Type B pancreatic cell (in vitro differentiated cells): ENCODE measurements around the gene LUC7L3. TPM values are rescaled to one million over a fixed set of nuclear protein-coding genes. Genes with fewer than 3 reads are reported as not detected.
A peak's percentile ranks its signal among the peaks of the same experiment; 100 is the strongest.
"Not testable (repeated sequence)": the region's sequence is repeated elsewhere in the genome, so short reads cannot be mapped to it uniquely, and the experiment has no call there.

ENCODE experiments used
- DNase-seq: peaks from one replicate; pipeline ENCODE4 v3.0.0; 2021; ENCODE audit warnings: mixed read lengths; ENCODE audit not compliant: unreplicated experiment; ENCODE audit errors: extremely low spot score
- H3K27ac Mint-ChIP-seq: 2 replicates; pipeline ENCODE4 v1.8.0; 2021; ENCODE audit warnings: mild to moderate bottlenecking, mixed read lengths
- H3K27me3 Mint-ChIP-seq: 2 replicates; pipeline ENCODE4 v1.8.0; 2021; ENCODE audit warnings: mixed read lengths
- H3K36me3 Mint-ChIP-seq: 2 replicates; pipeline ENCODE4 v1.8.0; 2021; ENCODE audit warnings: mixed read lengths
- H3K4me1 Mint-ChIP-seq: one replicate; pipeline ENCODE4 v1.8.0; 2021; ENCODE audit warnings: mixed read lengths; ENCODE audit not compliant: unreplicated experiment
- H3K4me3 Mint-ChIP-seq: 2 replicates; pipeline ENCODE4 v1.8.0; 2021; ENCODE audit warnings: mild to moderate bottlenecking, mixed read lengths
- H3K9me3 Mint-ChIP-seq: 2 replicates; pipeline ENCODE4 v1.8.0; 2021; ENCODE audit warnings: mixed read lengths
- total RNA-seq: library from RNA; stranded (reverse); gene quantifications from 2 replicates; pipeline ENCODE4 v1.2.1, GENCODE V29; 2021; ENCODE audit warnings: low replicate concordance
- TF ChIP-seq, protein P1 (sequence below): fragments of 200-600 bp; sonication (generic); conservative IDR thresholded peaks from 2 replicates; pipeline ENCODE4 v1.5.0; 2021; ENCODE audit warnings: antibody characterized with exemption, mild to moderate bottlenecking

The LUC7L3 gene
- total RNA-seq, 1 donor from 2014 or later, result 157 TPM

- Mint-ChIP-seq H3K36me3 (peaks cover 27% of the 10 kb centered on the region), H3K4me3 (no peak overlapping the region), H3K9me3 (no peaks in the 10 kb centered on the region), H3K4me1 (peaks cover 20% of the 10 kb centered on the region), H3K27me3 (peaks cover 4% of the 10 kb centered on the region), H3K27ac (no peak overlapping the region)
- TF ChIP-seq, protein P1, sequence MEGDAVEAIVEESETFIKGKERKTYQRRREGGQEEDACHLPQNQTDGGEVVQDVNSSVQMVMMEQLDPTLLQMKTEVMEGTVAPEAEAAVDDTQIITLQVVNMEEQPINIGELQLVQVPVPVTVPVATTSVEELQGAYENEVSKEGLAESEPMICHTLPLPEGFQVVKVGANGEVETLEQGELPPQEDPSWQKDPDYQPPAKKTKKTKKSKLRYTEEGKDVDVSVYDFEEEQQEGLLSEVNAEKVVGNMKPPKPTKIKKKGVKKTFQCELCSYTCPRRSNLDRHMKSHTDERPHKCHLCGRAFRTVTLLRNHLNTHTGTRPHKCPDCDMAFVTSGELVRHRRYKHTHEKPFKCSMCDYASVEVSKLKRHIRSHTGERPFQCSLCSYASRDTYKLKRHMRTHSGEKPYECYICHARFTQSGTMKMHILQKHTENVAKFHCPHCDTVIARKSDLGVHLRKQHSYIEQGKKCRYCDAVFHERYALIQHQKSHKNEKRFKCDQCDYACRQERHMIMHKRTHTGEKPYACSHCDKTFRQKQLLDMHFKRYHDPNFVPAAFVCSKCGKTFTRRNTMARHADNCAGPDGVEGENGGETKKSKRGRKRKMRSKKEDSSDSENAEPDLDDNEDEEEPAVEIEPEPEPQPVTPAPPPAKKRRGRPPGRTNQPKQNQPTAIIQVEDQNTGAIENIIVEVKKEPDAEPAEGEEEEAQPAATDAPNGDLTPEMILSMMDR, result no peak
- no peak for DNase-seq
Observed at GRCh38 chr17:50699410-50699809, 20.0 kb upstream of the LUC7L3 start.

DNA sequence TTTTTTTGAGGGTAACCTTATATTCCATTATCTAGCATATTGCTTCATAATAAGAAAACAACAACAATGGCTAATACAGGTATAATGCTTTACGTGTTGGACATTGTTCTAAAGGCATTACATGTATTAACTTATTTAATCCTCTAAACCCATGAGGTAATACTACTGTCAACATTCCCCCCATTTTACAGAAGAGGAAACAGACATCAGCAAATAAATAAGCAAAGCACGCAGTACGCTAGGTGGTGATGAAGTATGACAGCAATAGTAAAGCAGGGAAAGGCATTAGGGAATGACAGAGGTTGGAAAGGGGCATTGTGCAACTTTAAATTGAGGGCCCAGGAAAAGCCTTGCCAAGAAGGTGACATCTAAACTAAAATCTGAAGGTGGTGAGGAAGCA lies 16.2 kb upstream of the LUC7L3 start:
- TF ChIP-seq, protein P1, result no peak
- Mint-ChIP-seq H3K36me3 (peaks cover 24% of the 10 kb centered on the region), H3K4me1 (peaks cover 15% of the 10 kb centered on the region), H3K27me3 (peaks cover 4% of the 10 kb centered on the region), H3K4me3 (peak overlapping the region; percentile 27), H3K9me3 (no peaks in the 10 kb centered on the region), H3K27ac (peak overlapping the region; percentile 34)
- DNase-seq, result no peak

DNA sequence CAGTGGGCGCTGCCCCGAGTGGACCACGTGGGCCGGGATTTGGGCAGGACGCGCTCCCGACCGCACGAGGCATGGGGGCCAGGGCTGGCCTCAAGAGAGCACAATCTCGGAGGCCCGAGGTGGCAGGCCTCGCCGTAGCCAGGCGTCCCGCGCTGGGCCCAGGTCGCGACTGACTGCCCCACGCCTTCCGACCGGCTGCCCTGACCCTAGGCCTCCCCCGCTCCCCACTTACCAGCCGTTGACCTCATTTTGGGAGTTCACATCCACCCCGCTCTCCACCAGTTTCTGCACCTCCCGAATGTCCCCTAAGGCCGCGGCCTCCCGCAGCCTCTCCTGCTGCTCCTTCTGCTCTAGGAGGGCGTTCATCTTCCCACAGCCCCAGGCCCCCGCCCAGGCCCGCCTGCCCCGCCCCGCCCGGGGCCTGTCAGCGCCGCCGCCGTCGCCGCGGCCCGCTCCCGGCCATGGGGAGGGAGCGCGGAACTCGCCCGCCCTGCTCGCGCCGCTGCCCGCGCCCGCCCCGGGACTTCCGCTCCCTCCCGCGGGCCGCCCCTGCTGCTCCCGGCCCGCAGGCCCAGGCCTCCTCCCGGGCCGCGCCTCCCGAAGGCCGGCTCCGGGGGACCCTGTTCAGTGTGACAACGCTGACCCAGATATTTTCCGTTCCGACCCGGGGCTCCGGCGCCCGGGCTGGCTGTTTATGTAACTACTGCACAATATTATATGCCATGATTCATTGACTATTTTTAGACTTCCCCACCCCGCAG lies 11.9 kb upstream of the LUC7L3 start, which contains the start of gene ANKRD40:
Gene ANKRD40, minus strand, starts transcription at position 626 of the 761 bp plus-strand sequence. Its CDS starts 260 bp downstream, at position 366.
- Mint-ChIP-seq H3K27ac (peak within 1 kb of the TSS; percentile 83), H3K36me3 (peaks cover 15% of the 10 kb centered on the region), H3K9me3 (no peaks in the 10 kb centered on the region), H3K4me1 (peaks cover 28% of the 10 kb centered on the region), H3K4me3 (peak within 1 kb of the TSS; percentile 95), H3K27me3 (peaks cover 4% of the 10 kb centered on the region)
- DNase-seq, result peak; percentile 85
- TF ChIP-seq, protein P1, result no peak

DNA sequence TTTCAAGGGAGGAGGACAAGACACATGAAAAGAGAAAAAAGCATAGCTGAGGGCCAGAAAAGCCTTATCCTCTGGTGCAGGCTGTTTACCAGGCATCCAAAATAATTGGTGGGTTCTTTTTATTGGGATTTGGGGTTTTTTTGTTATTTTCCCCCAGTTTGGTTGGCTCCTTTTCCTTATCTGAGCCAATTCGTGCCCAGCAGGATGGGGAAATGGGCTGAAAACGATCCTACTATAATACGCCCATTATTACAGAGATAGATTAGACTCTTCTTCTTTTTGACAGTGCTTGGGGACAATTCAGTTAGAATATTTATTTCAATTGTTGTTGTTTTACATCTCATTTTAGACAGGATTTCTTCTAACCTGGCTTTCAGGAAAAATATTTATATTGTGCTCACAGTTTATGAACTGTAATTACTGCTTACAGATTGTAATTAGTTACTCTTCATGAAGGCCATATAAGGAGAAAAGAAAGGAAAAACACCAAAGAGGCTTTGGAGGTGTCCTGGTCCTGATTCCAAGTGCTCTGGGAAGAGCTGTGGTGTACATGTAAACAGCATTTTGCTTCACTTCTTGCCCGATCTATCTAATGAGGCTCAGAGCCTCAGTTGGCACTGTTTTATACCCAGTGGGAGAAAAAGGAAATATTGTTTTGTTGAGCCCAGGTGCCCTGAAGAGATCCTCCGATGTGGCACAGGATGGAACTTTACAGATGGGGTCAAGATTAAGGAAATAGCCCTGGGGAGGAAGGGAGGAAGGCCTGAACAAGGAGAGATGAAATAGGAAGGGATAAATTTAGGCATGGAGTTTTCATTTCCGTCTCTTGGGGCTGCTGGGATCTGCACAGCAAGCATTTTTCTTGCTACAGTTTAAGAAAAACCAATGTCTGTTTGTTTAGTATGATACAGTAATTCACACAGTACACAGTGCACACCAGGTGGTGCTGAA lies 11.1 kb upstream of the LUC7L3 start:
- H3K9me3 Mint-ChIP-seq, result no peaks in the 10 kb centered on the region
- peak overlapping the region; percentile 83 for H3K27ac Mint-ChIP-seq
- no peak for DNase-seq
- peaks cover 12% of the 10 kb centered on the region for H3K36me3 Mint-ChIP-seq
- TF ChIP-seq, protein P1, result no peak
- peak overlapping the region; percentile 93 for H3K4me3 Mint-ChIP-seq
- peaks cover 30% of the 10 kb centered on the region for H3K4me1 Mint-ChIP-seq
- H3K27me3 Mint-ChIP-seq, result peaks cover 7% of the 10 kb centered on the region

DNA sequence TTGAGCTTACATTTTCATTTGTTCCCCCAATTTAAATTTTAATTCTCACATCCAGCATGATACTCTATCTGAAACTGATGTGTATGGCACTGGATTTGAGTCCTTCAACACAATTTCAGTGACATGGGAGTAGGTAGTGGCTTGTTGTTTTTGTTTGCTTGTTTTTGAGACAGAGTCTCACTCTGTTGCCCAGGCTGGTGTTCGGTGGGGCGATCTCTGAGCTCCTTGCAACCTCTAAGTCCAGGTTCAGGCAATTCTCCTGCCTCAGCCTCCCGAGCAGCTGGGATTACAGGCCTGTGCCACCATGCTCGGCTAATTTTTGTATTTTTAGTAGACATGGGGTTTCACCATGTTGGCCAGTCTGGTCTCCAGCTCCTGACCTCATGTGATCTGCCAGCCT lies 10.3 kb upstream of the LUC7L3 start:
- Mint-ChIP-seq H3K27ac (peak overlapping the region; percentile 83), H3K4me3 (peak overlapping the region; percentile 93), H3K4me1 (peaks cover 23% of the 10 kb centered on the region)
- not testable (repeated sequence) for H3K36me3 Mint-ChIP-seq, H3K9me3 Mint-ChIP-seq, H3K27me3 Mint-ChIP-seq, DNase-seq

GRCh38 chr17:50710025-50710424 lies 9.4 kb upstream of the LUC7L3 start:
- Mint-ChIP-seq H3K27ac (peak overlapping the region; percentile 5), H3K27me3 (peaks cover 3% of the 10 kb centered on the region), H3K36me3 (peaks cover 3% of the 10 kb centered on the region), H3K9me3 (no peaks in the 10 kb centered on the region), H3K4me1 (peaks cover 21% of the 10 kb centered on the region), H3K4me3 (peak overlapping the region; percentile 32)
- DNase-seq, result no peak
- TF ChIP-seq, protein P1, result no peak
